HG03060 (cell line): Measurements from ENCODE around the gene DYNC1I1.

Source experiments
- ATAC-seq: cut with Tn5 transposase; IDR thresholded peaks from one replicate; pipeline ENCODE4 v1.9.1; 2021; ENCODE audit warnings: low read depth, moderate number of reproducible peaks; ENCODE audit not compliant: unreplicated experiment

The DYNC1I1 gene

GRCh38 chr7:96118449-96119001, 346.2 kb downstream of the DYNC1I1 start:
- no peak for ATAC-seq

DNA sequence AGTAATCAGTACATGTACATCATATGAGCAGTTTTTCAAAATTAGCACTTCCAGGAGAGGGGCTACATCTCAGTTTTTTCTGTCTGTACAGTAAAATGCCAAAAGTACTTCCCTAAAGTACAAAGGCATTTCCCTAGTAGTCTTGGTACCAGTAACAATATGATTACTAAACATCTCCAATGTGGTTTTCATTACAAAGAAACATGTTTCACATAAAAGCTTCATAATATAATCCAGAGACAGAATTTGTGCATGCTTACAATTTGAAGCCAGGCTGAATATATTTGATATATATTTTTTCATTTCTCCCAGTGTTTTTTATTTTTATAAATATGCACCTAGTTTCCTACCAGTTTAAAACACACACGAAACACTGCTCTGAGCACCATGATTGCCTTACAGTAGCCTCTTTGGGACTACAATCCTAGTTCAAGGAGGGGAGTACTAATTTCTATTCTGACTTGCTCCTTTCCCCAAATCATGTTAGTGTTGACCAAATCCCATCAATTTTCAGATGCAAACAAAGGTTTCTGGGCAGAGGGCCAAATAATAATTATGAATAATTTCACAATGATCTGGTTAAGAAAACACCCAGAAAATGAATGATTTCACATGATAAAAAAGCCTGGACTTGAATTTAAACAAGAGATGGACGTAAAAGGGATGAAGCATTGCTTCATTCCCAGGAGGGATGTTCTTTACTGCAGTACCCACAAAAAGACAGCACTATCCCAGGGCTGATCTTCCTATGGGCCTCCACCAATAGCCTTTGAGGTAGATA, 348.3 kb downstream of the DYNC1I1 start:
- ATAC-seq, result no peak

GRCh38 chr7:96121752-96122151, 349.4 kb downstream of the DYNC1I1 start:
- ATAC-seq, result no peak

DNA sequence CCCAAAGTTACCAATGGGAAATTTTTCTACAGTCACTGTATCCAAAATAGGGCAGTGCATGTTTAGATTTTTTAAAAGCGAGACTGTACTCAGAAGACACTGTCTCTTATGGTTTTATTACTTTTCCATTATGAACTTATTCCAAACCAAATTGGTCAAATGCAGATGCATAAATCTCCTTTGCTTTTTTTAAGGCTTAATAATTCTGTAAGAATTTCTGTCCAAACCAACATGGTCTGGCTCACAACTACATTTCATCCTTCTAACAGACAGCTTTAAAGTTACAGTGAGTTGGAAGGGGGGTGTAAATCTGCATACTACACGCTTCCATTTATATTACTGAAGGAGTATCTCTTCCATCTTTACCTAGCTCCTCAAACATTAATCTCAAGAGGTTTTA, 350.4 kb downstream of the DYNC1I1 start:
- ATAC-seq, result no peak

DNA sequence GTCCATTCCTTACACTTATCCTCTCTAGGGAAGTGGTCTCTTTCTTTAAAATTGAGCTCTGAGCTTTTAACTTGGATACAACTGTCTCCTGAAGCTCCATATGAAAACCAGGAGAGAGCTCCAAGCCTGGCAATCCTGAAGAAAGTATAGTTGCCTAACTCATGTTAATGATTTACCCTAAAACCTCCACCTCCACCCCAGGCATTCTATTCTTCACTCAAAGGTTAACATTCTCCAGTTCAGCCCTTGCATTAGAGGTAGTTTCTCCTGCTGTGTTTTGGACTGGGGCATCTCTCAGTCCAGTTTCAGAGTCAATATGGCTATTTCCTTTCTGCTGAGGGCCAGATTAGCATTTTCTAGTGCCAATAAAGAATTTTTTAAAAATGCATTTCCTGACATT, 354.0 kb downstream of the DYNC1I1 start:
- ATAC-seq, result no peak

- no peak for ATAC-seq
These were observed 355.4 kb downstream of the DYNC1I1 start for GRCh38 chr7:96127746-96128145.

DNA sequence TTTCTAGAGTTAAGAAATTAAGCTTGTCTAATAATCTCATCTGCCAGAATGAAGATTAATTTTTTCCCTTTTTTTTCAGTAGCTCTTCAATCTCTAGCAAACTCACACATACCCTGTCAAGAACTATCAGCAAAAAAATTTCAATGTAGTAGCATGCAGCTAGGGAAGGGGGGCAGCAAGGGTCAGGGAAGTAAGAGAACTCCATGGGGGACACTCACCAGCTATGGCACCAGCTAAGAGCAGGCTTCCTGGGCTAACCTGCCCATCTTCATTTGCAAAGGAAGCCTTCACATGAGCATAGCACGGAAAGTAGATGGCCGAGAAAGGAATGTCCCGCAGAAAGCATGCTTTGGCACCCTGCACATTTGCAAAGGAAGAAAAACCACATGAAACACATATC, 359.2 kb downstream of the DYNC1I1 start:
- ATAC-seq, result no peak

DNA sequence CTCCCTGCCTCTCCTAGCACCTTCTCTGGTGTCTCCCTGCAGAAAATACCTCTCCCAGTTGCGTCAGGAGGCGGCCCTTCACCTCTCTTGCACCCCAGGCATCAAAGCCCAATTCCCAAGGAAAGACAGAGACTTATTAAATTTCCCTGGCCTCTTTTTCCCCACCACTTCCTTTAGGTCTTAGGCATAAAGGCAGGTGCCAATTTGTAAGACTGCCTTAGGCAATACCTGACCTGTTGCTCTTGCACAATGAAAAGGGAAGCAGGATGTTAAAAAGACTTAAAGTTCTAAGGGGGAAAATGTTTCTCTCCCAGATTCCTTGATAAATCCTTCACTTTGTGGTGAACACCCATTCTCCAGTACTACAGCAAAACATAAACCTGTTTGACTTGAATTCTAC, 362.9 kb downstream of the DYNC1I1 start:
- ATAC-seq, result no peak

DNA sequence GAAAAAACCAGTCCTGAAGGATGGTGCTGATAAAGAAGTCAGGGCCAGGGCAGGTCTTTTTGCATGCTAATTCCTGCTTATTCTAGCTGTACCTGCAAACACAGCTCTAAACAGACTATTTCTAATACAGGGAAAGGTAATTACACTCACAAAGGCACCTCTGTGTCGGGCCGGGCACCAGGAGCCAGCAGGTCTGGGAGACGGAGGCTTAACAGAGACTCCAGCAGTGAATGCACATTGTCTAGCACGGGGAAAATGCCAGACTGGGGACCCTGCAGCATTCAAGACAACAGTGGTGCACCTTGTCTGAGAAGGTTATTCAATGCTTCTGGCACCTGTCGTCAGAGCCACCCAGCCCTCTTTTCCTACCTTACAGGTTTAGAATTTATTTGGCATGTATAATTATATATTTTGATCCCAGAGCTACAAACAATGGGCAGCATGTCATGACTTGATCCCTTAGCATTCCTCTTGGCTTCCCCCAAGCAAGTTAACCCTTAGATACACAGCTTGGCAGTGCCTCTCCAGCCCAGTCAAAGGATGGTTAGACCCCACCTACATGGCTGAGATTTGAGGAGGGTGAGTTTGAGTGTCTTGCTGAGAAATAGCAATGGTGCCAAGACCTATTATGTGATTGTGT, 364.4 kb downstream of the DYNC1I1 start:
- ATAC-seq, result no peak

DNA sequence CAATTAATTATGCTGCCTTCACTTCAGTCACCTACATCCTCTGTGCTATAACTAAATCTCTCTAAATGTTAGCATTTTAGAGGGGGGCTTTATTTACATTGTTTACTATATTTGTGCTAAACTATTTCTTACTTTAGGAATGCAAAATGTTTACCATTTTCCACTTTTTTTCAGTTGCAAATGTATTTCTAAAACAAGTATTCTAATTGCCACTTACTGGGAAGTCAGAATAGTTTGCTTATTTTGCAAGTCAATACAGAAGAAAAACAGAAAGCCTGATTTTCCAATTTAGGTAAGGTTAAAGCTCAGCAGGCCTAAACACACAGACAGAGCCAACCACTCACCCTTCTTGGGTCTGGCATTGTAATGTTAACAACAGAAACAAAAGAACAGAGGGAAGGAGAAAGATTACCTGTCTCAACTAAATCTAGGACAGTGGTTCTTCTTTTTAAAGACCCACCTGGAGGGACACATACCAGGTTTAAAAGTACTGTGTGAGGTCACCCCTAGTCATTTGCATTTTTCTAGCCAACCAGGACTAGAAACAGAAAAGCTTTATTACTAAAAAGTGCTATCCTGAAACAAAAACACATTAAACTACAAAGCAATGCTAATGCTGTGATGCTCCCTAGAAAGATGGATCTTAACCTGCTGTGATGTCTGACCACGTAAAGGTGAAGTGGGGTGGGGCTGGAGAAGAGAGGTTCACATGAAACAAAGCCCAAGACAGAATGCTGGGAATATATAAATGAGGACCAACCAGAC, 371.3 kb downstream of the DYNC1I1 start:
- no peak for ATAC-seq

DNA sequence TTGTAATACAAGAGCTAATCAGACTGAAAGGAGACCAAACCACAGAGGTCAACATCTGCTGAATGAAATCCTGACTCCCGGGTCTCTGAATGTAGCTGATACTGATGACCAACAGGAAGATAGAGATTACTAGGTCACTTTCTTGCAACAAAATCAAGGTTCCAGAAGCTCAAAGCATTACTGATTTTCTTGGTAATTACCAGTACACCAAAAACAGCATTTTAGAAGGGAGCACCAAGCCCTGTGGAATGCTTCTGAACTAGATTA, 371.8 kb downstream of the DYNC1I1 start:
- ATAC-seq, result no peak
